Liver (tissue), 3 donors: Measurements from ENCODE around the gene NTMT1.

ENCODE experiments used
- GABPA ChIP-seq, 2 donors: IDR thresholded peaks in 1 of 2; conservative IDR thresholded peaks in 1 of 2; 2 replicates each; pipeline ENCODE4 v1.6.1; 2016; ENCODE audit warnings: antibody characterized with exemption in 2 of 2, mild to moderate bottlenecking in 1 of 2, moderate library complexity in 1 of 2
- REST ChIP-seq: IDR thresholded peaks from 2 replicates; pipeline ENCODE4 v1.6.1; 2016; ENCODE audit warnings: antibody characterized with exemption, mild to moderate bottlenecking
- TF ChIP-seq, protein P1 (sequence below): IDR thresholded peaks from 2 replicates; pipeline ENCODE4 v1.6.1; 2016; ENCODE audit warnings: antibody characterized with exemption
- TF ChIP-seq, protein P2 (sequence below): fragments of 150-350 bp; IDR thresholded peaks from 2 replicates; pipeline ENCODE4 v1.5.1; 2017; ENCODE audit warnings: improper control_type of control experiment, low read depth, low read length; ENCODE audit not compliant: missing input control
- donor health status: healthy.
- donor health status: healthy.

- TF ChIP-seq, protein P1, sequence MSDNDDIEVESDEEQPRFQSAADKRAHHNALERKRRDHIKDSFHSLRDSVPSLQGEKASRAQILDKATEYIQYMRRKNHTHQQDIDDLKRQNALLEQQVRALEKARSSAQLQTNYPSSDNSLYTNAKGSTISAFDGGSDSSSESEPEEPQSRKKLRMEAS = no peak
- TF ChIP-seq, protein P2, sequence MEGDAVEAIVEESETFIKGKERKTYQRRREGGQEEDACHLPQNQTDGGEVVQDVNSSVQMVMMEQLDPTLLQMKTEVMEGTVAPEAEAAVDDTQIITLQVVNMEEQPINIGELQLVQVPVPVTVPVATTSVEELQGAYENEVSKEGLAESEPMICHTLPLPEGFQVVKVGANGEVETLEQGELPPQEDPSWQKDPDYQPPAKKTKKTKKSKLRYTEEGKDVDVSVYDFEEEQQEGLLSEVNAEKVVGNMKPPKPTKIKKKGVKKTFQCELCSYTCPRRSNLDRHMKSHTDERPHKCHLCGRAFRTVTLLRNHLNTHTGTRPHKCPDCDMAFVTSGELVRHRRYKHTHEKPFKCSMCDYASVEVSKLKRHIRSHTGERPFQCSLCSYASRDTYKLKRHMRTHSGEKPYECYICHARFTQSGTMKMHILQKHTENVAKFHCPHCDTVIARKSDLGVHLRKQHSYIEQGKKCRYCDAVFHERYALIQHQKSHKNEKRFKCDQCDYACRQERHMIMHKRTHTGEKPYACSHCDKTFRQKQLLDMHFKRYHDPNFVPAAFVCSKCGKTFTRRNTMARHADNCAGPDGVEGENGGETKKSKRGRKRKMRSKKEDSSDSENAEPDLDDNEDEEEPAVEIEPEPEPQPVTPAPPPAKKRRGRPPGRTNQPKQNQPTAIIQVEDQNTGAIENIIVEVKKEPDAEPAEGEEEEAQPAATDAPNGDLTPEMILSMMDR = no peak
- TF ChIP-seq GABPA (IDR thresholded peaks at IDR 0.05 in 1 of 2, conservative IDR thresholded peaks at IDR 0.05 in 1 of 2) = no peak
- no peak for TF ChIP-seq REST
These were observed 5.2 kb downstream of the NTMT1 start for GRCh38 chr9:129630967-129631673.
